NB4 (cell line): ENCODE measurements around the gene APOO.

Experiments used
- DNase-seq: peaks from one replicate; pipeline ENCODE4 v3.0.0; 2010; ENCODE audit warnings: low read depth
- H3K4me3 ChIP-seq: one replicate; pipeline ENCODE4 v1.5.1; 2011; ENCODE audit warnings: mild to moderate bottlenecking, low read depth, low read length, moderate library complexity
- MYC ChIP-seq: IDR thresholded peaks from 2 replicates; pipeline ENCODE4 v1.6.1; 2011; ENCODE audit warnings: low read depth, low read length
- POLR2A ChIP-seq: IDR thresholded peaks from 2 replicates; pipeline ENCODE4 v1.6.1; 2011; ENCODE audit warnings: mild to moderate bottlenecking; ENCODE audit not compliant: insufficient read length; ENCODE audit errors: extremely low read depth
- TF ChIP-seq, protein P1 (sequence below): IDR thresholded peaks from one replicate; pipeline ENCODE4 v1.5.1; 2012; ENCODE audit warnings: low read depth, low read length
- TF ChIP-seq, protein P2 (sequence below): IDR thresholded peaks from 2 replicates; pipeline ENCODE4 v1.6.1; 2011; ENCODE audit warnings: low read depth, low read length

APOO gene

DNA sequence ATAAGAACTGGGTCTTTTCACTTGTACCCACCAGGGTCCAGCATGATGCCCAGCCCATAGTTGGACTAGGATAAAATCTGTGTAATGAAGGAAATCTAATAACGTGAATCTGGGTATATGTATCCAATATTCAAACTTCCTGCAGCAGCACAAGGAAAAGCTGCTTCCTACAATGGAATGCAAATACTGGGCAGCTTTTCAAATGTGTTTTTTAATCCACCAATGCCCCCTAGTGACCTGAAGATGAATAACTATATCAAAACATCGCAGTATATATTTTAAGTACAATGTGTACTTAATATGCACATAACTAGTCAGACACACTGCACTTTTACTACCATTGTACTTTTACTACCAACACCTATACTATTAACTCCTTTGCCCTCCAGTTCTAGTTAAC, 5.3 kb downstream of the APOO start:
- peak; percentile 59 for DNase-seq
- TF ChIP-seq, protein P1, sequence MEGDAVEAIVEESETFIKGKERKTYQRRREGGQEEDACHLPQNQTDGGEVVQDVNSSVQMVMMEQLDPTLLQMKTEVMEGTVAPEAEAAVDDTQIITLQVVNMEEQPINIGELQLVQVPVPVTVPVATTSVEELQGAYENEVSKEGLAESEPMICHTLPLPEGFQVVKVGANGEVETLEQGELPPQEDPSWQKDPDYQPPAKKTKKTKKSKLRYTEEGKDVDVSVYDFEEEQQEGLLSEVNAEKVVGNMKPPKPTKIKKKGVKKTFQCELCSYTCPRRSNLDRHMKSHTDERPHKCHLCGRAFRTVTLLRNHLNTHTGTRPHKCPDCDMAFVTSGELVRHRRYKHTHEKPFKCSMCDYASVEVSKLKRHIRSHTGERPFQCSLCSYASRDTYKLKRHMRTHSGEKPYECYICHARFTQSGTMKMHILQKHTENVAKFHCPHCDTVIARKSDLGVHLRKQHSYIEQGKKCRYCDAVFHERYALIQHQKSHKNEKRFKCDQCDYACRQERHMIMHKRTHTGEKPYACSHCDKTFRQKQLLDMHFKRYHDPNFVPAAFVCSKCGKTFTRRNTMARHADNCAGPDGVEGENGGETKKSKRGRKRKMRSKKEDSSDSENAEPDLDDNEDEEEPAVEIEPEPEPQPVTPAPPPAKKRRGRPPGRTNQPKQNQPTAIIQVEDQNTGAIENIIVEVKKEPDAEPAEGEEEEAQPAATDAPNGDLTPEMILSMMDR: peak; percentile 21
- TF ChIP-seq POLR2A (no peak), MYC (no peak)
- TF ChIP-seq, protein P2, sequence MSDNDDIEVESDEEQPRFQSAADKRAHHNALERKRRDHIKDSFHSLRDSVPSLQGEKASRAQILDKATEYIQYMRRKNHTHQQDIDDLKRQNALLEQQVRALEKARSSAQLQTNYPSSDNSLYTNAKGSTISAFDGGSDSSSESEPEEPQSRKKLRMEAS: no peak
- no peak overlapping the region for H3K4me3 ChIP-seq

- no peak overlapping the region for H3K4me3 ChIP-seq
- DNase-seq: peak; percentile 91
- TF ChIP-seq, protein P2: peak; percentile 86
- TF ChIP-seq, protein P1: peak; percentile 46
- TF ChIP-seq POLR2A (no peak), MYC (peak; percentile 46)
These were observed 5.9 kb downstream of the APOO start for GRCh38 chrX:23901805-23902204.

GRCh38 chrX:23901060-23901459, 6.7 kb downstream of the APOO start:
- TF ChIP-seq, protein P2: peak; percentile 36
- 0 out of 2 replicates have a peak, but pooled peaks have one; percentile 36 for TF ChIP-seq MYC
- no peak for TF ChIP-seq POLR2A
- TF ChIP-seq, protein P1: no peak
- no peak overlapping the region for H3K4me3 ChIP-seq
- peak; percentile 86 for DNase-seq

GRCh38 chrX:23900220-23900797, 7.4 kb downstream of the APOO start:
- DNase-seq: peak; percentile 60
- TF ChIP-seq, protein P1: no peak
- TF ChIP-seq MYC: no peak
- TF ChIP-seq POLR2A: no peak
- TF ChIP-seq, protein P2: no peak
- H3K4me3 ChIP-seq: no peak overlapping the region

- TF ChIP-seq, protein P2: no peak
- TF ChIP-seq POLR2A (no peak), MYC (no peak)
- TF ChIP-seq, protein P1: no peak
- DNase-seq: no peak
- no peak overlapping the region for H3K4me3 ChIP-seq
These were observed 9.3 kb downstream of the APOO start for GRCh38 chrX:23898412-23898959.
